ENCODE results near the gene ABLIM1.

GRCh38 chr10:114688786-114689185 lies 30.7 kb upstream of the ABLIM1 start:
- TF ChIP-seq POLR2A (IDR thresholded peaks at IDR 0.05) = no peak
- TF ChIP-seq EP300 (IDR thresholded peaks at IDR 0.05) = no peak

Measured in suprapubic skin (tissue), 2 donors.